ENCODE data around the gene PITX1.

PITX1 gene

GRCh38 chr5:135019314-135019713 is 14.7 kb downstream of the PITX1 start:
- Histone ChIP-seq H3K9me3 (no peaks in the 10 kb centered on the region), H3K36me3 (no peaks in the 10 kb centered on the region), H3K4me3 (ENCODE audit: low read depth, low read length) (no peak overlapping the region), H3K27me3 (no peaks in the 10 kb centered on the region), H3K4me1 (no peaks in the 10 kb centered on the region)
- TF ChIP-seq CTCF (IDR thresholded peaks at IDR 0.05; ENCODE audit: low read depth, low read length): no peak
- DNase-seq: no peak

DNA sequence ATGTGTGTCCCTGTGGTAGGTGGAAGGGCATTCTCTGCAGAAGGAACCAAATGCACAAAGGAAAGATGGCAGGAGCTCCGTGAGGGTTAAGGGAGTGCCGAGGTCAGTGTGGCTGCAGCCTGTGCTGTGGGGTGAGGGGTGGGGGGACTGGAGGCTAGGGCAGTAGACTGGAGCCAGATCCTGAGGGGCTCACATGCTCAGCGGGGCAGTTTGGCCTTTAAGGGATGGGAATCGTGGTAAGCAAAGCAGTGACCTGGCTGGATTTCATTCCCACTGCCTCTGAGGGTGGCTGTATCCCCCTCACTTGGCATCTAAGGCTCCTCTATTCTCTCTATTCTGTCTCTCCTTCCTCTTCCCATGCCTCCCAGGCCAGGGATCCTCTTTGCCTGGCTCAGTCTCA is 15.6 kb downstream of the PITX1 start:
- H3K4me1 ChIP-seq: no peaks in the 10 kb centered on the region
- no peak for TF ChIP-seq CTCF (IDR thresholded peaks at IDR 0.05; ENCODE audit: low read depth, low read length)
- no peaks in the 10 kb centered on the region for H3K27me3 ChIP-seq
- H3K4me3 ChIP-seq (ENCODE audit: low read depth, low read length): no peak overlapping the region
- no peaks in the 10 kb centered on the region for H3K9me3 ChIP-seq
- no peak for DNase-seq
- H3K36me3 ChIP-seq: no peaks in the 10 kb centered on the region

GRCh38 chr5:135016861-135017290 is 17.2 kb downstream of the PITX1 start:
- H3K4me3 ChIP-seq (ENCODE audit: low read depth, low read length): no peak overlapping the region

GRCh38 chr5:135015942-135016341 is 18.1 kb downstream of the PITX1 start:
- TF ChIP-seq CTCF (IDR thresholded peaks at IDR 0.05; ENCODE audit: low read depth, low read length): no peak
- H3K27me3 ChIP-seq: no peaks in the 10 kb centered on the region
- H3K4me1 ChIP-seq: no peaks in the 10 kb centered on the region
- H3K36me3 ChIP-seq: no peaks in the 10 kb centered on the region
- H3K9me3 ChIP-seq: no peaks in the 10 kb centered on the region
- DNase-seq: no peak
- H3K4me3 ChIP-seq (ENCODE audit: low read depth, low read length): no peak overlapping the region

More at GRCh38 chr5:135016861-135017290, 17.2 kb downstream of the PITX1 start:
- DNase-seq: no peak
- TF ChIP-seq CTCF (IDR thresholded peaks at IDR 0.05; ENCODE audit: low read depth, low read length): no peak
- no peaks in the 10 kb centered on the region for H3K4me1 ChIP-seq
- no peaks in the 10 kb centered on the region for H3K27me3 ChIP-seq
- no peaks in the 10 kb centered on the region for H3K9me3 ChIP-seq
- H3K36me3 ChIP-seq: no peaks in the 10 kb centered on the region

DNA sequence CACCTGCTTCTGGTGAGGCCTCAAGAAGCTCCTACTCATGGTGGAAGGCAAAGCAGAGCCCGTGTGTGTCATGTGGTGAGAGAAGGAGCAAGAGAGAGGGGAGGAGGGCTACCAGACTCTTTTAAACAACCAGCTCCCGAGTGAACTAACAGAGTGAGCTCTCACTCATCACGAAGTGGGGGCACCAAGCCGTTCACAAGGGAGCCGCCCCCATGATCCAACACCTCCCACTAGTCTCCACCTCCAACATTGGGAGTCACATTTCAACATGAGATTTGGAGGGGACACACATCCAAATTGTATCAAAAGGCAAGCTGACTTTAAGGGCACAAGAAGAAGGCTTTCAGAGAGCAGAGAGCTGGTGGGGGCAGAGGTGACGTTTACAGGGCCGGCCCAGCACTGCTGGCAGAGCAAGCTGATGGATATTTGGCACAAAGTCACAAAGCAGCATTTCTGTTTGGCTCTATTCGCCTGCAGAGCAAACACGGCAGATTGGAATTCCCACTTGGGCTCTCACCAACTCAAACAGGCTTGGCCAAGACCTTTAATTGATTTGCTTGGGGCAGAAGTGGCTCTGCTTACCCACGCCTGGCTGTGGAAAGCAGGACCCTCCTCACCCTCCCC is 20.0 kb downstream of the PITX1 start:
- Histone ChIP-seq H3K4me1 (no peaks in the 10 kb centered on the region), H3K27me3 (no peaks in the 10 kb centered on the region), H3K36me3 (no peaks in the 10 kb centered on the region), H3K4me3 (ENCODE audit: low read depth, low read length) (no peak overlapping the region), H3K9me3 (no peaks in the 10 kb centered on the region)
- TF ChIP-seq CTCF (IDR thresholded peaks at IDR 0.05; ENCODE audit: low read depth, low read length): no peak
- no peak for DNase-seq

GRCh38 chr5:135013445-135013844 is 20.6 kb downstream of the PITX1 start:
- Histone ChIP-seq H3K36me3 (no peaks in the 10 kb centered on the region), H3K4me1 (no peaks in the 10 kb centered on the region), H3K4me3 (ENCODE audit: low read depth, low read length) (no peak overlapping the region), H3K9me3 (no peaks in the 10 kb centered on the region), H3K27me3 (no peaks in the 10 kb centered on the region)
- no peak for TF ChIP-seq CTCF (IDR thresholded peaks at IDR 0.05; ENCODE audit: low read depth, low read length)
- DNase-seq: no peak
